IPS-15b (cell line): ENCODE results near the gene KRTAP10-5.

Experiments
- H3K27me3 ChIP-seq: one replicate; pipeline ENCODE4 v1.6.1; 2013; ENCODE audit warnings: low read length; ENCODE audit not compliant: control insufficient read depth, insufficient read depth
- H3K36me3 ChIP-seq: one replicate; pipeline ENCODE4 v1.6.1; 2013; ENCODE audit warnings: low read length; ENCODE audit not compliant: control insufficient read depth, insufficient read depth
- H3K4me1 ChIP-seq: one replicate; pipeline ENCODE4 v1.6.1; 2013; ENCODE audit warnings: mild to moderate bottlenecking, low read length; ENCODE audit not compliant: control insufficient read depth, insufficient read depth
- H3K4me3 ChIP-seq: one replicate; pipeline ENCODE4 v1.5.1; 2013; ENCODE audit warnings: low read depth, low read length
- H3K9ac ChIP-seq: one replicate; pipeline ENCODE4 v1.6.1; 2013; ENCODE audit warnings: low read depth, mild to moderate bottlenecking, low read length
- H3K9me3 ChIP-seq: one replicate; pipeline ENCODE4 v1.6.1; 2013; ENCODE audit warnings: mild to moderate bottlenecking, low read length; ENCODE audit not compliant: control insufficient read depth, insufficient read depth

The KRTAP10-5 gene

GRCh38 chr21:44585892-44586291 is 5.5 kb upstream of the KRTAP10-5 start:
- H3K9me3 ChIP-seq: no peaks in the 10 kb centered on the region
- no peaks in the 10 kb centered on the region for H3K36me3 ChIP-seq
- no peak overlapping the region for H3K4me3 ChIP-seq
- no peaks in the 10 kb centered on the region for H3K4me1 ChIP-seq
- no peak overlapping the region for H3K9ac ChIP-seq
- H3K27me3 ChIP-seq: no peaks in the 10 kb centered on the region

GRCh38 chr21:44583800-44584147 is 3.4 kb upstream of the KRTAP10-5 start:
- Histone ChIP-seq H3K9me3 (no peaks in the 10 kb centered on the region), H3K9ac (no peak overlapping the region), H3K36me3 (no peaks in the 10 kb centered on the region), H3K4me3 (no peak overlapping the region), H3K27me3 (no peaks in the 10 kb centered on the region), H3K4me1 (no peaks in the 10 kb centered on the region)

GRCh38 chr21:44583089-44583799 is 2.8 kb upstream of the KRTAP10-5 start:
- Histone ChIP-seq H3K9me3 (no peaks in the 10 kb centered on the region), H3K4me1 (no peaks in the 10 kb centered on the region), H3K27me3 (no peaks in the 10 kb centered on the region)

GRCh38 chr21:44582055-44582454 is 1.7 kb upstream of the KRTAP10-5 start:
- Histone ChIP-seq H3K27me3 (no peaks in the 10 kb centered on the region), H3K9me3 (no peaks in the 10 kb centered on the region), H3K4me1 (no peaks in the 10 kb centered on the region), H3K9ac (no peak overlapping the region), H3K4me3 (no peak overlapping the region), H3K36me3 (no peaks in the 10 kb centered on the region)

More at GRCh38 chr21:44583089-44583799, 2.8 kb upstream of the KRTAP10-5 start:
- H3K36me3 ChIP-seq: no peaks in the 10 kb centered on the region
- H3K4me3 ChIP-seq: no peak overlapping the region
- no peak overlapping the region for H3K9ac ChIP-seq

GRCh38 chr21:44581158-44581557 is 754 bp upstream of the KRTAP10-5 start:
- no peaks in the 10 kb centered on the region for H3K9me3 ChIP-seq
- H3K27me3 ChIP-seq: no peaks in the 10 kb centered on the region
- H3K9ac ChIP-seq: no peak overlapping the region
- no peak overlapping the region for H3K4me3 ChIP-seq
- no peaks in the 10 kb centered on the region for H3K36me3 ChIP-seq
- no peaks in the 10 kb centered on the region for H3K4me1 ChIP-seq

- H3K9ac ChIP-seq: no peak overlapping the region
- H3K27me3 ChIP-seq: no peaks in the 10 kb centered on the region
- H3K9me3 ChIP-seq: no peaks in the 10 kb centered on the region
- H3K4me3 ChIP-seq: no peak overlapping the region
- no peaks in the 10 kb centered on the region for H3K4me1 ChIP-seq
- H3K36me3 ChIP-seq: no peaks in the 10 kb centered on the region
Observed at GRCh38 chr21:44579833-44580144, 615 bp downstream of the KRTAP10-5 start.

GRCh38 chr21:44579056-44579832 is 1.2 kb downstream of the KRTAP10-5 start:
- H3K27me3 ChIP-seq: no peaks in the 10 kb centered on the region
- H3K4me1 ChIP-seq: no peaks in the 10 kb centered on the region

GRCh38 chr21:44578371-44579055 is 1.9 kb downstream of the KRTAP10-5 start:
- H3K27me3 ChIP-seq: no peaks in the 10 kb centered on the region
- H3K4me1 ChIP-seq: no peaks in the 10 kb centered on the region
- H3K9ac ChIP-seq: no peak overlapping the region
- H3K36me3 ChIP-seq: no peaks in the 10 kb centered on the region
- H3K9me3 ChIP-seq: no peaks in the 10 kb centered on the region
- H3K4me3 ChIP-seq: no peak overlapping the region

More at GRCh38 chr21:44579056-44579832, 1.2 kb downstream of the KRTAP10-5 start:
- Histone ChIP-seq H3K36me3 (no peaks in the 10 kb centered on the region), H3K9ac (no peak overlapping the region), H3K9me3 (no peaks in the 10 kb centered on the region), H3K4me3 (no peak overlapping the region)

GRCh38 chr21:44576025-44576420 is 4.4 kb downstream of the KRTAP10-5 start:
- H3K9me3 ChIP-seq: no peaks in the 10 kb centered on the region

GRCh38 chr21:44575307-44576024 is 4.9 kb downstream of the KRTAP10-5 start:
- no peak overlapping the region for H3K4me3 ChIP-seq
- no peaks in the 10 kb centered on the region for H3K4me1 ChIP-seq
- H3K27me3 ChIP-seq: no peaks in the 10 kb centered on the region
- H3K9me3 ChIP-seq: no peaks in the 10 kb centered on the region
- no peaks in the 10 kb centered on the region for H3K36me3 ChIP-seq
- no peak overlapping the region for H3K9ac ChIP-seq

More at GRCh38 chr21:44576025-44576420, 4.4 kb downstream of the KRTAP10-5 start:
- Histone ChIP-seq H3K4me3 (no peak overlapping the region), H3K9ac (no peak overlapping the region), H3K4me1 (no peaks in the 10 kb centered on the region), H3K36me3 (no peaks in the 10 kb centered on the region), H3K27me3 (no peaks in the 10 kb centered on the region)

GRCh38 chr21:44574457-44575306 is 5.7 kb downstream of the KRTAP10-5 start:
- Histone ChIP-seq H3K9ac (no peak overlapping the region), H3K9me3 (no peaks in the 10 kb centered on the region), H3K4me1 (no peaks in the 10 kb centered on the region), H3K27me3 (no peaks in the 10 kb centered on the region), H3K36me3 (no peaks in the 10 kb centered on the region), H3K4me3 (no peak overlapping the region)
